M059J (cell line): ENCODE results near the gene DAB2IP. TPM values are rescaled to one million over a fixed set of nuclear protein-coding genes. Genes with fewer than 3 reads are reported as not detected.

Source experiments
- DNase-seq: peaks from one replicate; pipeline ENCODE4 v3.0.0-alpha.2; 2012; ENCODE audit warnings: low read depth
- total RNA-seq: library from RNA; depleted of rRNA; stranded (reverse); fragments of >200 nt; shearing (Covaris generic); gene quantifications from 2 replicates; pipeline ENCODE4 v1.2.3, GENCODE V29; 2014

DAB2IP gene
- total RNA-seq, 1 experiment from 2014 or later = 6.2 TPM

DNA sequence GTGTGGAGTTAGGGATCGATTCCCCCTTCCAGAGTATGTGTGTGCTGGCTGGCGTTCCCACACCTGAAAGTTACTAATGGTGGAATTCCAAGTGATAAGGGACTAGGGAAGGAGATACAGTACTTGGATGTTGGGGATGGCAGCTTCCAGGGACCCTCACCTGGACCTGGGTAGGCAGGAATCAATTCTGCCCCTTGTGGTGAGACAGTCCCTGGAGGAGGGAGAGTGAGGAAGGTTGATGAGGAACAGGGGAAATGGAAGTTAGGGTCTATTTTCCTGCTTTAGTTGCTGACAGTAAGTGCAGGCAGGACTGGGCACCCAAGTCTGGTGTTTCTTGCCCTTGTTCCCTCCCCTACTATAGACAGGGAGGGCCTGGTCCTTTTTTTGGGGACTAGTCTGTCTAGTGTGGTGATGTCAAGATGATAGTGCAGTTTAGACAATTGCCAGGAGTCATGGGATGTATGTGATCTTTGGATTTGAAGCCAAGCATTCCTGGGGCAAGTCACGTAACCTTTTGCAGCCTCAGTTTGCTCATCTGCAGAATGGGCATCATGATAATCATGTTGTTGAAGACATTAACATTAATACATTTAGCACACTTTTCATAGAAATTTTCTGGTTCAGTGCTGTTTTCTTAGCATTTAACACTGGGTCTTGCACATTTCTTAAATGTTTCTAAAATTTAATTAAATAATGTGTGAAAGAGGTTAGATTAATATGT lies 51.7 kb downstream of the DAB2IP start:
- DNase-seq = no peak

- no peak for DNase-seq
These were observed 52.8 kb downstream of the DAB2IP start for GRCh38 chr9:121704281-121704680.

- no peak for DNase-seq
These were observed 54.8 kb downstream of the DAB2IP start for GRCh38 chr9:121706149-121706750.

- DNase-seq = no peak
These were observed 56.3 kb downstream of the DAB2IP start for GRCh38 chr9:121707477-121708424.

- no peak for DNase-seq
These were observed 57.5 kb downstream of the DAB2IP start for GRCh38 chr9:121708768-121709488.

DNA sequence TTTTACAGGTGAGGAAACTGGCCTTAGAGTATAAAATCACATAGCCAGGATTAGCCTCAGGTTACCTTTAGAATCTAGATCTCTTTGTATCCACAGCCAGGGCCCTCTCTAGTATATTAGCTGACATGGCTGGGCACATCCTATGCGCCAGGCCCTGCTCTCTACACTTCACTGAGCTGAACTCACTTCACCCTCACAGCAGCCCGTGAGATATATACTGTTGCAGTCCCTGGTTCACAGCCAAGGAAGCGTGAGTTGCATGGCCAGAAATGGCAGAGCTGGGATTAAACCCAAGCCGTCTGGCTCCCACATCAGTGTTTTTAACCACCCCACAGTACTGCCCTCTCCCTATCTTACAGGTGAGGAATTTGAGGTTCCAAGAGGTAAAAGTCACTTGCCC lies 58.4 kb downstream of the DAB2IP start:
- DNase-seq = no peak

DNA sequence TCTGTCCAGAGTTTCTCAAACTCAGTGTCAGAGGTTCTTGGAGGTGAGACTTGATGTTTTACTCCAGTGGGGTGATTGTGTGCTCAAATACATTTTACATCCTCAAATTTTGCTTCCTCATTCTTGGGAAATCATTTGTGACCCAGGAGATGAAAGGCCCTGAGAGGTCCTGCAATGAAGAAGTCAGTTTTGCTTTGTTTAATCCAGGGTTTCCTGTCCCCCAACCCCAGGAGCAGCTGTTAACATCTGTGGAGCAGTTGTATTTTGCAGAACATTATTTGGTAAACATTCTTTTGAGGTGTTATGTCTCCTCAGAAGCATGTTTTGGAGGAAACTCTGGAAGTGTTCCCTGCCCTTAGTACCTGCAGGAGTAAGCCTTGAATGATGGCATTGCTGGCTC lies 59.8 kb downstream of the DAB2IP start:
- DNase-seq = no peak

DNA sequence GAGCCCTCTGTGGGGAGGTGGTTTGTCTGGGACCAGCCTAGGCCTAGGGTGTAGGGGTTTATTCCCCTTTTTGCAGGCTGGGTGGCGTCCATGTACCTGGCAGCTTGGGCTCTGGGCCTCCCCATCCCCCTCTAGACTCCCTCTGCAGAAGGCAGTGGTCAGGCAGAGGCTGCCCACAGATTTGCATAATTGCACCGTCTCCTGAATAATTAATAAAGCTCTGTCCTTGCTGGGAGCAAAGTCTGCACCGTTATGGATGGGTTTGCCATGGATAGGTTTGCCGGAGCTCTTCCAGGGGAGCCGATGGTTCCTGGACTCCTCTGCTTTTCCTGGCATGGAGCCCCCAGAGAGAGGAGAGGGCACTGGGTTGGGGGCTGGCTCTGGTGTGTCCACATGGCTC lies 60.4 kb downstream of the DAB2IP start:
- no peak for DNase-seq

DNA sequence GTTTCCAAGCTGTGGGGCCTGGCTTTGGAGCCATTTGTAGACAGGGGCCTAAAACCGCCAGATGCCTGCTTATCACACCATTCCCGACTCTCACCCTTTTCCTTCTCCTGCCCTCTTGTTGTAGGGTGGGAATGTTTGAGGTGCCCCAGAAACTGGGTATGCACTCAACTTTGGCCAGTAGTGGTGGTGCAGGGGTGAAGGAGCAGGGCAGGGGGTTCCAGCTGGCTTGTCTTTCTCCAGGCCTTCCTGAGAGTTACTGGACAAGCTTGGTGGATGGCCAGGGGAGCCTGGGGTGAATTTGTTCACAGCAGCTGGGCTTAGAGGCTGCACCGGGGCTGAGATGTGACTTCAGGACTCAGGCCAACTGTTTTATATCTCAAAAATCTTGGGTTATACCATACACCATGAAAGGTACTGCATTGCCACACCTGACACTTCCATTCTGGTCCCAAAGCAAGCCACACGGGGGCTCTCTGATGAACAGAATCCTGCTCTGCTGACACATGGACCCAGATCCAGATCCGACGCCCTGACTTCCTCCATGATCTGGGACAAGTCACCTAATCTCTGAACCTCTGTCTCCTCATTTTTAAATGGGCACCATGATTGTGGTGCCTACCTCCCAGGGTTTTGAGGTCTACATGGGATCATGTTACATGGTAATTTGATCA lies 62.1 kb downstream of the DAB2IP start:
- no peak for DNase-seq

- no peak for DNase-seq
These were observed 62.8 kb downstream of the DAB2IP start for GRCh38 chr9:121714075-121714705.

DNA sequence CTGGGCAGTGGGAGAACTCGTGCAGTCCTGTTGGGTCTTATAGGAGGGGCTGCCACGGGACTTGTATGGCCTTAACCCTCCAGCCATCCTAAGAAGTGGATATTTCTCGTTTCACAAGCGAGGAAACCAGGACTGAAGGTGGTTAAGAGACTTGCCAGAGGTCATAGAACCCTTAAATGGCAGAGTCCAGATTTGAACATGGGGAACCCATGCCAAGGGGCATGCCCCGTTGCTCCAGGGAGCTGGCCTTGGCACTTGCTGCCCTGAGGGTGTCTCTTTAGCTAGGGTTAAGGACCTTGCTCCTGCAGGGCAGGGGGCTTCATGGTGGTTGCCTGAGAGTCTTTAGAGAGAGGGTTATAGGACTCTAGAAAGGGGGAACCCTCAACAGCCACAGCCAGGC lies 63.4 kb downstream of the DAB2IP start:
- no peak for DNase-seq

DNA sequence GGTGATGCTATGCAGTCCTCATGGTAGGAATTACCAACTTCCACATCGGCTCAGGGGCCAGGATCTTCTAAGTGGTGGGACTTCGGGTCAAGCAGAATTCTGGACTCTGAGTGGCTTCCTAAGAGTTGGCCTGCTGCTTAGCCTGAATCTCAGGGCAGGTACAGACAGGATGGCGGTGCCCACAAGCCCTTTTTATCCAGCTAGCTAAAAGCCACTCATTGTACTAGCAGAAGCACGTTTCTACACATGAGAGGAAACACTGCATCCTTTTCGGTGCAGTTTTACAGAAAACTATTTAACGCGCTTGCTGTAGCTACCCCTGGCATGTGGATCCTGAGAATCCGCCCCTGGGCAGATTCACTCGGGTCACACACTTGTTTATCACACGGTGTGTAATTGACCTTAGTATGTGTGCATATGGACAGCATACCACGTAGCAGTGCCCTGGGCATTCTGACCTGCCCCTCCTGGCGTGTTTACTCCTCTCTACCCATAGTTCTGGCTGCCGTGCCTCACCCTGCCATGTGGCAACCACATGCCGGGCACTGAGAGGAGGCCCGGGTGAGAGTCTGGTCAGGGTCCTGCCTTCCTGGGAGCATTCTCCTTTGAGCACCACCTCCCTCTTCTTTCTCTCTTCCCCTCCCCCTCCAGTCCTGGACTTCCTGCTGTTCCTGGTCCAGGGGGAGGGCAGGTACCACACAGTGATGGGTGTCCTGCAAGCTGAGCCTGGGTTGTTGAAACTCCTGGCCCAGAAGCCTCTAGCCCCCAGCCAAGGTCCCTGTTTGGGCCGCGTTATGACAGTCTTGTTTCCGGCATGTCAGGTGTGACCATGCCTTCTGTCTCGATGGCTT lies 65.9 kb downstream of the DAB2IP start:
- no peak for DNase-seq

- DNase-seq = no peak
These were observed 66.7 kb downstream of the DAB2IP start for GRCh38 chr9:121718084-121718483.

- no peak for DNase-seq
These were observed 67.1 kb downstream of the DAB2IP start for GRCh38 chr9:121718501-121718900.

DNA sequence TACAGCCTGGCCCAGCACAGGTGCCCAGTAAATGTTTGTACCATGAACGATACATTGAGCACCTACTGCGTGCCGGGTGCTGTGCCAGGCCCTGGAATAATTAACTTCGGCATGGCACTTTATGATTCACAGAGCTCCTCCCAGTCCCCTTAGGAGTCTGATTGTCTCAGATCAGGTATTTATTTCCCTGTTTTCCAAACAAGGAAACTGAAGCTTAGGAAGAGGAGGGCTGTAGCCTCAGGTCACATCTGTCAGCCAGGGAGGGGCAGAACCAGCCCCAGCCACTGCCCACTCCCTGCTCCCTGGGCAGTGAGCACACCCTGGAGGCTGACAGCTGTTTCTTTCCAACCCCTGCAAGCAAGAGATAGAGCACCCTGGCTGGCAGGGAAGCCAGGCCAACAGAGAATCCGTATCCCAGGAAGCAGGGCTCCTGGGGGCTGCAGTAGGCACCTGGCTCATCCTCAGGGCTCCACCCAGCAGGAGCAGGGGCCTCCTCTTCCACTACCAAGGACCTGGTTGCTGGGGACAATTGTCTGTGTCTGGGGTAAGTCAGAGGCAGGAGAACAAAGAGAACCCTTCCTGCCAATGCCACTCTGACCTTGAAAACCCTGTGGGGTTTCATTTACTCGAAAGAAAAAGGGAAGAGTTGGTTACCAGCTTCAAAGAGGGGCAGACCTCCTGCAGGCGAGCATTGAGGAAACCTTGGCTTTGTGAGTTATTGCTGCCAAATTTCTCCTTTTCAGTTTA lies 69.0 kb downstream of the DAB2IP start:
- peak; percentile 22 for DNase-seq

DNA sequence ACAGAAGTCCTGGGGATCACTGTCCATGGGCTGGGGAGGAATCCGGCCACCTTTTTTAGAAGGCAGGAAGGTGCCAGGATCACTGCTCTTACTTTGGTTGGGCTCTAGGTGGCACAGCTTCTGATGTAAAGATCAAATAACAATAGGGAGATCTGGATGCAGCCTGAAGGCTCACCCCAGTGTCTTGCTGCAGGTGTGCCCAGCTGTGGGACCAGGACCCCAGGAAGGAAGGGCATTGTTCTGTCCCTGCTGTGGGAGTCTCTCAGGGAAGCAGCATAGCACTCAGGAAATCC lies 69.6 kb downstream of the DAB2IP start:
- DNase-seq = no peak

GRCh38 chr9:121721770-121722169 lies 70.3 kb downstream of the DAB2IP start:
- DNase-seq = no peak

DNA sequence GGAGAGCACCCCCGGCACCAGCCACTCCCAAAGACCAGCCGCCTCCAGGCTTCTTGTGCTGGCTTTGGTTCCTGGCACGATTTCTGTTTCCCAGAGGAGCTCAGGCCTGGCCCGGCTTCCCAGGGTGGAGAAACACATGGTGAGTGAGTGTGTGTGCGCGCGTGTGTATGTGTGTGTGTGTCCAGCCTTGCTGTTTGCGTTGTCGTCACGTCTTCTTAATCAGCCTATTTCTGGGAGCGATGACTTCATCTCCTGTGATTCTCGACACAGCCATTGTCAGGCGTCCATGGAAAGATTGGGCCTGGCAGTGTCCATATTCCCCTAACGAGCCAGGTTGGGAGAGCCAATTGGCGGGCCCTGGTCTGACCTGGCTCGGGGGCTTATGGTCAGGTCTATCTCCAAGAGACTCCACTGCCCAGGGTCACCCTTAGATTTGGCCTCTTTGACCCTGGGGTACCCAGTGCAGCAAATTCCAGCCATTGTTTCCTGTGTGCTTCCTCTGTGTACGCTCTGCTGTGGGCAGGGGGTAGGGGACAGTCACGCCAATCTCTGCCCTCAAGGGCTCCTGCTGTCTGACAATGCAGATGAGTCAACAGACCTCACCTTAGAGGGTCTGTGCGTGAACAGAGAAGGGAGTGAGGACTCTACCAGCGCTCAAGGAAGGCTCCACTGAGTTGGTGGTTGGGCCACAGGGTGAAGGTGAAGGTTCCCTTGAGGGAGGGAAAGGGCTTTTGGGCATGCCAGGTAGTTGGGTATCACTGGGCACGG lies 73.8 kb downstream of the DAB2IP start:
- peak; percentile 75 for DNase-seq
